GM12878 (cell line): ENCODE data around the gene RSPH9. TPM values are rescaled to one million over a fixed set of nuclear protein-coding genes. Genes with fewer than 3 reads are reported as not detected.

Experiments used
- ATAC-seq: fragments of 200-7000 bp; cut with Tn5 transposase; 3 replicates; pipeline ENCODE4 v1.9.1; 2020; ENCODE audit warnings: mild to moderate bottlenecking, moderate library complexity
- BruUV-seq: library from RNA; stranded (reverse); fragments of 400-500 nt; replicated peaks from 2 replicates; lab custom pipeline; 2021; lab: Mats Ljungman, UMichigan
- CTCF ChIA-PET: fragments of 300-600 bp; sonication (Branson Sonifier 250); formaldehyde crosslinking; extraction: SDS; loops from one replicate; lab custom pipeline; 2021; ENCODE audit warnings: inconsistent platforms; lab: Yijun Ruan, JAX
- POLR2A ChIA-PET: fragments of 350-600 bp; formaldehyde crosslinking; extraction: SDS; loops from one replicate; lab custom pipeline; 2021; ENCODE audit warnings: inconsistent platforms; lab: Charles Lee
- RAD21 ChIA-PET: fragments of 300-600 bp; sonication (Branson Sonifier 250); formaldehyde crosslinking; loops from one replicate; lab custom pipeline; 2023; ENCODE audit warnings: antibody characterized with exemption; ENCODE audit not compliant: unreplicated experiment; lab: Charles Lee
- SMC1A ChIA-PET: fragments of 300-600 bp; sonication (Branson Sonifier 250); formaldehyde crosslinking; loops from one replicate; lab custom pipeline; 2023; ENCODE audit not compliant: unreplicated experiment, uncharacterized antibody; lab: Charles Lee
- DNase-seq: peaks from one replicate; pipeline ENCODE4 v3.0.0-alpha.2; 2011; ENCODE audit warnings: low read depth, low spot score
- FAIRE-seq: peaks from 3 replicates; lab custom pipeline; 2011; peaks lifted over from hg19 to GRCh38; lab: Jason Lieb, UNC
- H2AFZ ChIP-seq: 2 replicates; pipeline ENCODE4 v1.6.0; 2011; ENCODE audit warnings: low read depth, low read length, control low read depth; ENCODE audit not compliant: control insufficient read depth
- H3K27ac ChIP-seq: 2 replicates; pipeline ENCODE4 v1.5.1; 2011; ENCODE audit warnings: control low read depth; ENCODE audit not compliant: control insufficient read depth, insufficient read depth
- H3K27me3 ChIP-seq, 2 experiments: replicated peaks in 1 of 2; 2 replicates each; pipeline versions ENCODE4 v1.6.0 to v1.6.1; 2011; ENCODE audit warnings: low read length in 1 of 2; ENCODE audit not compliant: control insufficient read depth in 2 of 2, insufficient read depth in 2 of 2
- H3K36me3 ChIP-seq, 2 experiments: 2 replicates each; pipeline ENCODE4 v1.5.1; 2011; ENCODE audit warnings: low read length in 1 of 2; ENCODE audit not compliant: control insufficient read depth in 2 of 2, insufficient read depth in 2 of 2
- H3K4me1 ChIP-seq: 2 replicates; pipeline ENCODE4 v1.6.1; 2011; ENCODE audit warnings: mild to moderate bottlenecking, low read length, moderate library complexity, mixed read lengths; ENCODE audit not compliant: control insufficient read depth, insufficient read depth
- H3K4me2 ChIP-seq: 2 replicates; pipeline ENCODE4 v1.6.0; 2011; ENCODE audit warnings: control low read depth; ENCODE audit not compliant: control insufficient read depth, insufficient read depth
- H3K4me3 ChIP-seq: fragments of 200-600 bp; sonication (generic); 2 replicates; pipeline ENCODE4 v1.5.1; 2016
- H3K79me2 ChIP-seq: 2 replicates; pipeline ENCODE4 v1.6.0; 2011; ENCODE audit warnings: low read length; ENCODE audit not compliant: control insufficient read depth, insufficient read depth
- H3K9ac ChIP-seq: 2 replicates; pipeline ENCODE4 v1.8.0; 2011; ENCODE audit warnings: low read length, control low read depth, mixed read lengths; ENCODE audit not compliant: control insufficient read depth, insufficient read depth
- H3K9me3 ChIP-seq: replicated peaks from 3 replicates; pipeline ENCODE4 v1.5.1; 2011; ENCODE audit warnings: mild to moderate bottlenecking, low read length; ENCODE audit not compliant: control insufficient read depth, insufficient read depth
- H4K20me1 ChIP-seq: 2 replicates; pipeline ENCODE4 v1.6.0; 2011; ENCODE audit not compliant: control insufficient read depth, insufficient read depth
- IKZF2 ChIP-seq, 2 experiments: fragments of 450-650 bp; IDR thresholded peaks; 2 replicates each; pipeline ENCODE4 v1.6.1; 2017; ENCODE audit warnings: mild to moderate bottlenecking in 2 of 2, moderate library complexity in 2 of 2
- MTA2 ChIP-seq: fragments of 450-650 bp; IDR thresholded peaks from 2 replicates; pipeline ENCODE4 v1.6.1; 2016; ENCODE audit warnings: low read depth, mild to moderate bottlenecking, moderate library complexity
- NR2F1 ChIP-seq: fragments of 450-650 bp; conservative IDR thresholded peaks from 2 replicates; pipeline ENCODE4 v1.6.1; 2017; ENCODE audit warnings: mild to moderate bottlenecking
- STAT3 ChIP-seq: IDR thresholded peaks from 2 replicates; pipeline ENCODE4 v1.6.1; 2011; ENCODE audit warnings: low read depth, low read length, improper control_type of control experiment
- ZSCAN29 ChIP-seq: fragments of 450-650 bp; IDR thresholded peaks from 2 replicates; pipeline ENCODE4 v1.6.1; 2017; ENCODE audit warnings: mild to moderate bottlenecking, moderate library complexity
- WGBS: methylation state at CpG from one replicate; pipeline ENCODE4 v1.1.6; 2016; ENCODE audit warnings: low lambda C conversion rate; ENCODE audit not compliant: insufficient replicate concordance, insufficient coverage; ENCODE audit errors: missing lambda C conversion rate; 5-methylcytosine and 5-hydroxymethylcytosine counted together
- in situ Hi-C: fragments of 300-500 bp; cut with MboI; formaldehyde crosslinking; loops from 9 replicates; pipeline ENCODE4 v1.14.3; 2018; ENCODE audit warnings: mixed read lengths
- intact Hi-C: fragments of 100-400 bp; cut with micrococcal nuclease; formaldehyde crosslinking; loops from one replicate; pipeline ENCODE4 v1.14.2; 2022; ENCODE audit not compliant: unreplicated experiment
- polyA plus RNA-seq, 11 experiments: library from polyadenylated mRNA; depleted of rRNA in 4 of 11; unstranded in 6 of 11; stranded (reverse) in 5 of 11; fragments of >200 nt; fragmentation: Nextera tagmentation in 4 of 11; fragmentation: Illumina TruSeq in 1 of 11; extraction: Ambion mirVana in 4 of 11; extraction: Trizol in 1 of 11; gene quantifications; 1 replicate in 1 of 11; 2 replicates in 10 of 11; pipeline versions ENCODE4 v1.2.1 to v1.2.3, GENCODE V29; 2011 to 2016; ENCODE audit warnings: inconsistent platforms in 2 of 11, missing spikeins in 2 of 11, low read depth in 1 of 11
- total RNA-seq, 4 experiments: library from RNA; depleted of rRNA in 3 of 4; stranded (reverse); fragments of >200 nt in 3 of 4; fragmentation: Illumina TruSeq in 1 of 4; extraction: Trizol in 1 of 4; gene quantifications; 2 replicates each; pipeline versions ENCODE4 v1.2.1 to v1.2.3, GENCODE V29; 2013 to 2021
- TF ChIP-seq, protein P1 (sequence below): fragments of 450-650 bp; IDR thresholded peaks from 2 replicates; pipeline ENCODE4 v1.6.1; 2018; ENCODE audit warnings: mild to moderate bottlenecking, low read depth, moderate library complexity; ENCODE audit not compliant: partially characterized antibody

Gene RSPH9
- total and polyA plus RNA-seq, 10 of the 15 experiments (the other 5 are each of a cell fraction or from before 2014, with no cell fraction given) = 0.26 to 0.63 (median 0.36) TPM; not detected in 6

DNA sequence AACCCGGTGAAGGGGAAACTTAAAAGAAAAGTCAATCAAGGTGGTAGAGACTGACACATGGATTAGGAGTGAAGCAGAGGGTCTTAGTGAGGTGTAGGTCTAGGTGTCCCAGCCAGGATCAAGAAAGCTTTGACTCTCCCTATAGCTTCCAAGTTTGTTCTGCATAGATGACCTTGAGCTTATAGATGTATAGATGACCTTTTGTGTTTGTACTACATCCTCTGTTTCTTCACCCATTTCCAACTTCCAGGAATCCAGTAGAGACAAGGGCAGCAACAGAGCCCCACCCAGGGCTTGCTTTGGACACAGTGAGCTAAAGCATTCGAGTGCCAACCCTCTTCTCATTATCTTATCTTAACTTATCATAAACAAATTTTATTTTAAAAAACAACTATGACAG, 44.6 kb downstream of the RSPH9 start:
- 39% methylated on average over 2 of the region's 2 CpGs for WGBS
- DNase-seq = no peak
- H3K27ac ChIP-seq = no peak overlapping the region
- no TSS peak for BruUV-seq
- H3K9ac ChIP-seq = no peak overlapping the region
- H4K20me1 ChIP-seq = no peaks in the 10 kb centered on the region
- no peak for ATAC-seq
- H3K4me3 ChIP-seq = no peak overlapping the region
- no peaks in the 10 kb centered on the region for H3K9me3 ChIP-seq
- POLR2A ChIA-PET = interaction anchor here (2.1 to 3.1 kb wide), 2 partner anchors 42 to 60 kb away, joined by 4 to 16 read pairs; partner anchors contain the start of gene GTPBP2
- intact Hi-C loops = no loop called here
- H3K36me3 ChIP-seq = no peaks in the 10 kb centered on the region
- RAD21 ChIA-PET = interaction anchor here (1.1 kb wide), 1 partner anchor 17 kb away, joined by 3 read pairs; no protein-coding TSS in a partner anchor
- TF ChIP-seq, protein P1, sequence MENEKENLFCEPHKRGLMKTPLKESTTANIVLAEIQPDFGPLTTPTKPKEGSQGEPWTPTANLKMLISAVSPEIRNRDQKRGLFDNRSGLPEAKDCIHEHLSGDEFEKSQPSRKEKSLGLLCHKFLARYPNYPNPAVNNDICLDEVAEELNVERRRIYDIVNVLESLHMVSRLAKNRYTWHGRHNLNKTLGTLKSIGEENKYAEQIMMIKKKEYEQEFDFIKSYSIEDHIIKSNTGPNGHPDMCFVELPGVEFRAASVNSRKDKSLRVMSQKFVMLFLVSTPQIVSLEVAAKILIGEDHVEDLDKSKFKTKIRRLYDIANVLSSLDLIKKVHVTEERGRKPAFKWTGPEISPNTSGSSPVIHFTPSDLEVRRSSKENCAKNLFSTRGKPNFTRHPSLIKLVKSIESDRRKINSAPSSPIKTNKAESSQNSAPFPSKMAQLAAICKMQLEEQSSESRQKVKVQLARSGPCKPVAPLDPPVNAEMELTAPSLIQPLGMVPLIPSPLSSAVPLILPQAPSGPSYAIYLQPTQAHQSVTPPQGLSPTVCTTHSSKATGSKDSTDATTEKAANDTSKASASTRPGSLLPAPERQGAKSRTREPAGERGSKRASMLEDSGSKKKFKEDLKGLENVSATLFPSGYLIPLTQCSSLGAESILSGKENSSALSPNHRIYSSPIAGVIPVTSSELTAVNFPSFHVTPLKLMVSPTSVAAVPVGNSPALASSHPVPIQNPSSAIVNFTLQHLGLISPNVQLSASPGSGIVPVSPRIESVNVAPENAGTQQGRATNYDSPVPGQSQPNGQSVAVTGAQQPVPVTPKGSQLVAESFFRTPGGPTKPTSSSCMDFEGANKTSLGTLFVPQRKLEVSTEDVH = no peak
- no peak for TF ChIP-seq ZSCAN29
- TF ChIP-seq MTA2 = no peak
- no peak for TF ChIP-seq IKZF2 (IDR thresholded peaks at IDR 0.05)
- no peak for TF ChIP-seq NR2F1
- TF ChIP-seq STAT3 = no peak
- no peak overlapping the region for H2AFZ ChIP-seq
- CTCF ChIA-PET = interaction anchor here (0.7 to 3.6 kb wide), 3 partner anchors 19 to 85 kb away, joined by 3 to 10 read pairs (median 5); no protein-coding TSS in a partner anchor
- SMC1A ChIA-PET = interaction anchor here (0.6 to 2.5 kb wide), 7 partner anchors 11 to 973 kb away, joined by 3 to 11 read pairs (median 4); no protein-coding TSS in a partner anchor
- FAIRE-seq = no peak
- H3K27me3 ChIP-seq = no peaks in the 10 kb centered on the region
- in situ Hi-C loops = no loop called here
- peaks cover 14% of the 10 kb centered on the region for H3K4me1 ChIP-seq
- H3K79me2 ChIP-seq = peaks cover 38% of the 10 kb centered on the region
- no peak overlapping the region for H3K4me2 ChIP-seq
